DOHH2 (cell line): ENCODE measurements around the gene VAPA.

Experiments
- H3F3A ChIP-seq: fragments of 200-600 bp; sonication (generic), shearing (Covaris generic); 2 replicates; pipeline ENCODE4 v1.6.0; 2016; ENCODE audit warnings: antibody characterized with exemption, mild to moderate bottlenecking; ENCODE audit not compliant: control insufficient read depth, insufficient read depth
- H3K27ac ChIP-seq: fragments of 200-600 bp; sonication (generic); 2 replicates; pipeline ENCODE4 v1.5.1; 2014; ENCODE audit warnings: low read depth, mild to moderate bottlenecking, low read length, moderate library complexity
- H3K27me3 ChIP-seq: fragments of 200-600 bp; sonication (generic); 2 replicates; pipeline ENCODE4 v1.6.1; 2014; ENCODE audit warnings: mild to moderate bottlenecking, low read length, mixed read lengths; ENCODE audit not compliant: control insufficient read depth
- H3K36me3 ChIP-seq: fragments of 200-600 bp; sonication (generic); 2 replicates; pipeline ENCODE4 v1.6.1; 2014; ENCODE audit warnings: mild to moderate bottlenecking, low read length, moderate library complexity, mixed read lengths; ENCODE audit not compliant: control insufficient read depth
- H3K4me1 ChIP-seq: fragments of 200-600 bp; sonication (generic); 2 replicates; pipeline ENCODE4 v1.6.1; 2014; ENCODE audit warnings: mild to moderate bottlenecking, low read length, mixed read lengths; ENCODE audit not compliant: control insufficient read depth
- H3K4me2 ChIP-seq: fragments of 200-600 bp; sonication (generic); 2 replicates; pipeline ENCODE4 v1.6.0; 2014; ENCODE audit warnings: mild to moderate bottlenecking, low read length, moderate library complexity
- H3K4me3 ChIP-seq: fragments of 200-600 bp; sonication (generic); 2 replicates; pipeline ENCODE4 v1.5.1; 2014; ENCODE audit warnings: mild to moderate bottlenecking, low read length, mixed read lengths
- H3K79me2 ChIP-seq: fragments of 200-600 bp; sonication (generic); 2 replicates; pipeline ENCODE4 v1.6.1; 2014; ENCODE audit warnings: mild to moderate bottlenecking, low read length, mixed read lengths; ENCODE audit not compliant: control insufficient read depth
- H3K9me2 ChIP-seq: fragments of 200-600 bp; sonication (generic); replicated peaks from 2 replicates; pipeline ENCODE4 v1.6.1; 2014; ENCODE audit warnings: mild to moderate bottlenecking, low read length, mixed read lengths; ENCODE audit not compliant: control insufficient read depth
- H3K9me3 ChIP-seq: fragments of 200-600 bp; sonication (generic); 2 replicates; pipeline ENCODE4 v1.6.1; 2014; ENCODE audit warnings: antibody characterized with exemption, low read length, mixed read lengths; ENCODE audit not compliant: control insufficient read depth, insufficient read depth
- H4K20me1 ChIP-seq: fragments of 200-600 bp; sonication (generic); 2 replicates; pipeline ENCODE4 v1.6.0; 2014; ENCODE audit warnings: low read depth, mild to moderate bottlenecking, antibody characterized with exemption, low read length, moderate library complexity; ENCODE audit not compliant: control insufficient read depth, insufficient read depth
- EZH2phosphoT487 ChIP-seq: fragments of 200-600 bp; sonication (generic); IDR thresholded peaks from 2 replicates; pipeline ENCODE4 v1.6.1; 2017; ENCODE audit warnings: borderline replicate concordance, mild to moderate bottlenecking, antibody characterized with exemption, low read length, moderate library complexity, mixed read lengths
- TF ChIP-seq, protein P1 (sequence below): fragments of 200-600 bp; sonication (generic); IDR thresholded peaks from one replicate; pipeline ENCODE4 v1.5.1; 2014; ENCODE audit warnings: antibody characterized with exemption, mild to moderate bottlenecking, low read depth, low read length; ENCODE audit not compliant: poor library complexity, severe bottlenecking

VAPA gene

DNA sequence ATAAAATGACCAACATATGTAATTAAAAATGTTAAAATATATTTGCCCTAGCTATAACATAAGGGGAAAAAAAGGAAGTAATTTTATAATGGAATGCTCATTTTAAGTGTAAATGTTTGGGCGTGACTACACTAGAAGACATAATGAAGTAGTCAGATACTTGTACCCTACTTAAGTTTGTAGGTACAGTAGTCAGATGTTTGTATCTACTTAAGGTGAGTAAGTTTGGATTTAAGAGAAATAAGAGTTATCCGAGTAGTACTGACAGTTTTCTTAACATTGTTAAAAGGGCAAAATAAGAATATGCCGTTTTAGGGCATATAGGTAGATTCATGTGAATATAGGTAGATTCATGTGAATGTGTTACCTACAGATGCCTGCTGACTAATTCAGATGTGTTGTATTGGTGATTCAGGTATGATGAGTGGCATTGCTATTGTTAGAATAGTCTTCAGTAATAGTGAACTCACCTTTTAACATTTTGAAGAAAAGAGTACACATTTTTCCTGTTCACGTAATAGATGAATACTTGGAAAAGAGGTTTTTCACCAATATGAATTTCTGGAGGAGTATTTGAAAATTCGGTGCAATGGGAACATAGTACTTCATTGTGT, 14.9 kb downstream of the VAPA start:
- Histone ChIP-seq H3K27ac (no peak overlapping the region), H3K36me3 (peaks cover 36% of the 10 kb centered on the region), H3K4me3 (no peak overlapping the region), H4K20me1 (peaks cover 50% of the 10 kb centered on the region), H3K9me2 (no peaks in the 10 kb centered on the region), H3K27me3 (no peaks in the 10 kb centered on the region), H3K9me3 (no peaks in the 10 kb centered on the region), H3K4me2 (no peak overlapping the region), H3F3A (no peaks in the 10 kb centered on the region), H3K79me2 (peaks cover 100% of the 10 kb centered on the region), H3K4me1 (peaks cover 34% of the 10 kb centered on the region)
- TF ChIP-seq EZH2phosphoT487 = no peak
- TF ChIP-seq, protein P1, sequence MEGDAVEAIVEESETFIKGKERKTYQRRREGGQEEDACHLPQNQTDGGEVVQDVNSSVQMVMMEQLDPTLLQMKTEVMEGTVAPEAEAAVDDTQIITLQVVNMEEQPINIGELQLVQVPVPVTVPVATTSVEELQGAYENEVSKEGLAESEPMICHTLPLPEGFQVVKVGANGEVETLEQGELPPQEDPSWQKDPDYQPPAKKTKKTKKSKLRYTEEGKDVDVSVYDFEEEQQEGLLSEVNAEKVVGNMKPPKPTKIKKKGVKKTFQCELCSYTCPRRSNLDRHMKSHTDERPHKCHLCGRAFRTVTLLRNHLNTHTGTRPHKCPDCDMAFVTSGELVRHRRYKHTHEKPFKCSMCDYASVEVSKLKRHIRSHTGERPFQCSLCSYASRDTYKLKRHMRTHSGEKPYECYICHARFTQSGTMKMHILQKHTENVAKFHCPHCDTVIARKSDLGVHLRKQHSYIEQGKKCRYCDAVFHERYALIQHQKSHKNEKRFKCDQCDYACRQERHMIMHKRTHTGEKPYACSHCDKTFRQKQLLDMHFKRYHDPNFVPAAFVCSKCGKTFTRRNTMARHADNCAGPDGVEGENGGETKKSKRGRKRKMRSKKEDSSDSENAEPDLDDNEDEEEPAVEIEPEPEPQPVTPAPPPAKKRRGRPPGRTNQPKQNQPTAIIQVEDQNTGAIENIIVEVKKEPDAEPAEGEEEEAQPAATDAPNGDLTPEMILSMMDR = no peak

DNA sequence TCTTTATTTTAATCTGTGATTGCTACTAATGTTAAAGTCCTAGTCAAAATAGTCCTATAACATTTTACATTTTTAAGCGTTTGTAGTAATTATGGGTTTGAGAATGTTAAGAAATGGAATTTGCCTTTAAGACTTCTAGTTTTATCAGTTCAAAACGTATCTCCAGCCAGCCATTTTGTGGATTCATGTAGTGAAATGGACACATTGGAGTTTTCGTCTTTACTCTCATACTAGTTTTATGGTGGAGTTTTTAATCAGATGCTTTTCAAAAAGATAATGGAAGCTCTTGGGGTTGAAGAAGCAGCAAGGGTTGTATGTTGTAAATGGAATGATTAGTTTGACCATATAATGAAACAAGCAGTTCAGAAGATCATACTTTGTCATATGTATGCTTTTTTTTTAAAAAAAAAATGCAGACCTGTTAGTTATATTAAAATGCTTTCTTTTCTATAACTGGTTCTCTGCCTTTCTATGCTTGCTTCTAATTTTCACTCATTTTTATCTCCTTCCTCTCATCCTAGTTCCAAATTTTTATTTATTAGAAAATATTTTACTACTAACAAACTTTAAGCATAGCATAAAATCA, 16.6 kb downstream of the VAPA start:
- H3K79me2 ChIP-seq = peaks cover 96% of the 10 kb centered on the region
- no peak for TF ChIP-seq EZH2phosphoT487
- TF ChIP-seq, protein P1 = no peak
- H3K36me3 ChIP-seq = peaks cover 40% of the 10 kb centered on the region
- no peaks in the 10 kb centered on the region for H3K27me3 ChIP-seq
- H3K27ac ChIP-seq = no peak overlapping the region
- peaks cover 23% of the 10 kb centered on the region for H3K4me1 ChIP-seq
- peaks cover 42% of the 10 kb centered on the region for H4K20me1 ChIP-seq
- H3K9me3 ChIP-seq = no peaks in the 10 kb centered on the region
- H3F3A ChIP-seq = no peaks in the 10 kb centered on the region
- no peak overlapping the region for H3K4me3 ChIP-seq
- H3K9me2 ChIP-seq = no peaks in the 10 kb centered on the region
- H3K4me2 ChIP-seq = no peak overlapping the region

DNA sequence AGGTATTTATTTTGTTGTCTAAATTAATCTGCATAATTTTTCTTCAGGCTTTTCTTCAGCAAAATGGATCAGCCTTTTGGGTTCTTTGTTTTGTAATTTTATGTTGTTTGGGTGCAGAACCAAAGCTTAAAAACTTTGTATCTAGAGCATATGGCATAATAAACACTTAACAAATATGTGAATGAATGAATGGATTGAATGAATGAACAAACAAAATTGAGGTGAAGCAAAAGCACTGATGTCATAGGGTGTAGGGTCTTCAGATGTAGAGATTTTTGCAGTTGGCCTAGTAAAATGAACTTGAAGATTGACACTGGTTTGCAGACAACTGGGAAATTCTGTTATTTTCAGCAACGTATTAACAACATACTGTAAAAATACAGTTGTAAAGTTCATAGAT, 17.3 kb downstream of the VAPA start:
- Histone ChIP-seq H3F3A (no peaks in the 10 kb centered on the region), H3K27me3 (no peaks in the 10 kb centered on the region), H3K4me2 (no peak overlapping the region), H3K9me3 (no peaks in the 10 kb centered on the region), H3K9me2 (no peaks in the 10 kb centered on the region), H3K36me3 (peaks cover 46% of the 10 kb centered on the region), H3K4me3 (no peak overlapping the region), H3K27ac (no peak overlapping the region), H4K20me1 (peaks cover 39% of the 10 kb centered on the region), H3K4me1 (peaks cover 16% of the 10 kb centered on the region), H3K79me2 (peaks cover 92% of the 10 kb centered on the region)
- no peak for TF ChIP-seq EZH2phosphoT487
- TF ChIP-seq, protein P1 = no peak
